Measurements from ENCODE around the gene CAMKK1.

- TF ChIP-seq CTCF (optimal IDR thresholded peaks at IDR 0.05 in 1 of 3, IDR thresholded peaks at IDR 0.05 in 1 of 3, conservative IDR thresholded peaks at IDR 0.05 in 1 of 3; ENCODE audit: extremely low read depth in 1 of 3, insufficient read depth in 2 of 3, low read length in 3 of 3) (no peak), EZH2 (IDR thresholded peaks at IDR 0.05; ENCODE audit: low read length) (no peak)
These were observed 2.6 kb downstream of the CAMKK1 start for GRCh38 chr17:3890082-3890877.

All from keratinocyte (primary cell).